ENCODE measurements around the gene MYL6.

- TF ChIP-seq CTCF (IDR thresholded peaks at IDR 0.05), result no peak
- TF ChIP-seq YY1 (IDR thresholded peaks at IDR 0.05; ENCODE audit: low read depth), result no peak
- TF ChIP-seq EP300 (IDR thresholded peaks at IDR 0.05; ENCODE audit: borderline replicate concordance in 1 of 2, low read depth in 1 of 2, low read length in 1 of 2), result no peak
- TF ChIP-seq, protein P1, sequence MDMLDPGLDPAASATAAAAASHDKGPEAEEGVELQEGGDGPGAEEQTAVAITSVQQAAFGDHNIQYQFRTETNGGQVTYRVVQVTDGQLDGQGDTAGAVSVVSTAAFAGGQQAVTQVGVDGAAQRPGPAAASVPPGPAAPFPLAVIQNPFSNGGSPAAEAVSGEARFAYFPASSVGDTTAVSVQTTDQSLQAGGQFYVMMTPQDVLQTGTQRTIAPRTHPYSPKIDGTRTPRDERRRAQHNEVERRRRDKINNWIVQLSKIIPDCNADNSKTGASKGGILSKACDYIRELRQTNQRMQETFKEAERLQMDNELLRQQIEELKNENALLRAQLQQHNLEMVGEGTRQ (IDR thresholded peaks at IDR 0.05; ENCODE audit: borderline replicate concordance, low read depth, low read length), result no peak
- TF ChIP-seq TAF1 (IDR thresholded peaks at IDR 0.05; ENCODE audit: borderline replicate concordance, low read depth, low read length), result no peak
- no peak for TF ChIP-seq SMC3 (IDR thresholded peaks at IDR 0.05; ENCODE audit: low read depth, low read length)
- TF ChIP-seq GABPA (IDR thresholded peaks at IDR 0.05; ENCODE audit: low read depth), result no peak
- TF ChIP-seq, protein P2, sequence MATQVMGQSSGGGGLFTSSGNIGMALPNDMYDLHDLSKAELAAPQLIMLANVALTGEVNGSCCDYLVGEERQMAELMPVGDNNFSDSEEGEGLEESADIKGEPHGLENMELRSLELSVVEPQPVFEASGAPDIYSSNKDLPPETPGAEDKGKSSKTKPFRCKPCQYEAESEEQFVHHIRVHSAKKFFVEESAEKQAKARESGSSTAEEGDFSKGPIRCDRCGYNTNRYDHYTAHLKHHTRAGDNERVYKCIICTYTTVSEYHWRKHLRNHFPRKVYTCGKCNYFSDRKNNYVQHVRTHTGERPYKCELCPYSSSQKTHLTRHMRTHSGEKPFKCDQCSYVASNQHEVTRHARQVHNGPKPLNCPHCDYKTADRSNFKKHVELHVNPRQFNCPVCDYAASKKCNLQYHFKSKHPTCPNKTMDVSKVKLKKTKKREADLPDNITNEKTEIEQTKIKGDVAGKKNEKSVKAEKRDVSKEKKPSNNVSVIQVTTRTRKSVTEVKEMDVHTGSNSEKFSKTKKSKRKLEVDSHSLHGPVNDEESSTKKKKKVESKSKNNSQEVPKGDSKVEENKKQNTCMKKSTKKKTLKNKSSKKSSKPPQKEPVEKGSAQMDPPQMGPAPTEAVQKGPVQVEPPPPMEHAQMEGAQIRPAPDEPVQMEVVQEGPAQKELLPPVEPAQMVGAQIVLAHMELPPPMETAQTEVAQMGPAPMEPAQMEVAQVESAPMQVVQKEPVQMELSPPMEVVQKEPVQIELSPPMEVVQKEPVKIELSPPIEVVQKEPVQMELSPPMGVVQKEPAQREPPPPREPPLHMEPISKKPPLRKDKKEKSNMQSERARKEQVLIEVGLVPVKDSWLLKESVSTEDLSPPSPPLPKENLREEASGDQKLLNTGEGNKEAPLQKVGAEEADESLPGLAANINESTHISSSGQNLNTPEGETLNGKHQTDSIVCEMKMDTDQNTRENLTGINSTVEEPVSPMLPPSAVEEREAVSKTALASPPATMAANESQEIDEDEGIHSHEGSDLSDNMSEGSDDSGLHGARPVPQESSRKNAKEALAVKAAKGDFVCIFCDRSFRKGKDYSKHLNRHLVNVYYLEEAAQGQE (IDR thresholded peaks at IDR 0.05; ENCODE audit: low read depth, low read length), result no peak
- no peak for TF ChIP-seq NRF1 (IDR thresholded peaks at IDR 0.05; ENCODE audit: low read depth, low read length)
- no peak for TF ChIP-seq RFX5 (IDR thresholded peaks at IDR 0.05; ENCODE audit: low read length)
- no peak for TF ChIP-seq MXI1 (IDR thresholded peaks at IDR 0.05; ENCODE audit: low read depth, low read length)
- TF ChIP-seq POLR2AphosphoS5 (IDR thresholded peaks at IDR 0.05; ENCODE audit: low read depth, low read length), result no peak
- no peak for TF ChIP-seq RAD21 (IDR thresholded peaks at IDR 0.05; ENCODE audit: low read length)
Measured at GRCh38 chr12:56155256-56155845, 2.8 kb upstream of the MYL6 start.

All from SK-N-SH (cell line).